Endothelial cell of umbilical vein (primary cell): ENCODE results near the gene LAMTOR4. TPM values are rescaled to one million over a fixed set of nuclear protein-coding genes. Genes with fewer than 3 reads are reported as not detected.
"Not testable (repeated sequence)": the region's sequence is repeated elsewhere in the genome, so short reads cannot be mapped to it uniquely, and the experiment has no call there.

Experiments used
- BruUV-seq: library from RNA; stranded (reverse); fragments of 400-500 nt; replicated peaks from 2 replicates; lab custom pipeline; 2021; lab: Mats Ljungman, UMichigan
- CTCF ChIA-PET: fragments of 300-600, 350-600 bp; sonication (Branson Sonifier 250); formaldehyde crosslinking; loops from one replicate; lab custom pipeline; 2021; ENCODE audit warnings: antibody characterized with exemption, inconsistent platforms; lab: Charles Lee
- POLR2A ChIA-PET: fragments of 300-600, 350-600 bp; sonication (Branson Sonifier 250); formaldehyde crosslinking; loops from one replicate; lab custom pipeline; 2021; ENCODE audit warnings: antibody characterized with exemption, inconsistent platforms; lab: Charles Lee
- DNase-seq: peaks from one replicate; pipeline ENCODE4 v3.0.0-alpha.2; 2011; ENCODE audit warnings: low read depth, low spot score
- FAIRE-seq: peaks from 2 replicates; lab custom pipeline; 2011; peaks lifted over from hg19 to GRCh38; lab: Jason Lieb, UNC
- H2AFZ ChIP-seq: 2 replicates; pipeline ENCODE4 v1.6.0; 2012; ENCODE audit warnings: low read depth, low read length, control low read depth, inconsistent platforms
- H3K27ac ChIP-seq: 2 replicates; pipeline ENCODE4 v1.5.1; 2011; ENCODE audit warnings: low read depth, mild to moderate bottlenecking, control low read depth, low read length, moderate library complexity; ENCODE audit not compliant: insufficient read depth
- H3K27me3 ChIP-seq, 2 experiments: 2 replicates each; pipeline versions ENCODE4 v1.6.0 to v1.6.1; 2011; ENCODE audit warnings: low read length in 2 of 2, mixed read lengths in 1 of 2; ENCODE audit not compliant: control insufficient read depth in 2 of 2, insufficient read depth in 2 of 2
- H3K36me3 ChIP-seq, 2 experiments: 2 replicates in 1 of 2; 3 replicates in 1 of 2; pipeline ENCODE4 v1.5.1; 2011; ENCODE audit warnings: low read length in 2 of 2, mild to moderate bottlenecking in 1 of 2, moderate library complexity in 1 of 2; ENCODE audit not compliant: control insufficient read depth in 2 of 2, insufficient read depth in 2 of 2; ENCODE audit errors: extremely low read depth in 1 of 2
- H3K4me1 ChIP-seq: 3 replicates; pipeline ENCODE4 v1.5.1; 2011; ENCODE audit warnings: mild to moderate bottlenecking, low read length; ENCODE audit not compliant: control insufficient read depth, insufficient read depth; ENCODE audit errors: extremely low read depth
- H3K4me2 ChIP-seq: 2 replicates; pipeline ENCODE4 v1.6.1; 2011; ENCODE audit warnings: low read length, control low read depth, mixed read lengths; ENCODE audit not compliant: insufficient read depth
- H3K4me3 ChIP-seq, 3 experiments: fragments of 200-600 bp in 1 of 3; sonication (generic), shearing (Covaris generic) in 1 of 3; replicated peaks in 1 of 3; 2 replicates each; pipeline ENCODE4 v1.5.1; 2011 to 2016; ENCODE audit warnings: control low read depth in 3 of 3, low read length in 3 of 3, mild to moderate bottlenecking in 2 of 3, inconsistent platforms in 1 of 3, low read depth in 1 of 3, moderate library complexity in 1 of 3; ENCODE audit not compliant: insufficient read depth in 1 of 3
- H3K79me2 ChIP-seq: 2 replicates; pipeline ENCODE4 v1.6.0; 2012; ENCODE audit warnings: low read length, inconsistent platforms; ENCODE audit not compliant: control insufficient read depth, insufficient read depth
- H3K9ac ChIP-seq: replicated peaks from 2 replicates; pipeline ENCODE3; 2011; ENCODE audit warnings: low read length, control low read depth; ENCODE audit not compliant: insufficient read depth; ENCODE audit errors: extremely low read depth
- H3K9me1 ChIP-seq: replicated peaks from 3 replicates; pipeline ENCODE4 v1.6.0; 2011; ENCODE audit warnings: mild to moderate bottlenecking, low read length; ENCODE audit not compliant: control insufficient read depth, insufficient read depth; ENCODE audit errors: extremely low read depth
- H3K9me3 ChIP-seq: replicated peaks from 2 replicates; pipeline ENCODE4 v1.5.1; 2012; ENCODE audit warnings: low read length, inconsistent platforms; ENCODE audit not compliant: control insufficient read depth, insufficient read depth
- H4K20me1 ChIP-seq: replicated peaks from 2 replicates; pipeline ENCODE3; 2011; ENCODE audit warnings: mild to moderate bottlenecking, low read length; ENCODE audit not compliant: control insufficient read depth, insufficient read depth; ENCODE audit errors: extremely low read depth
- MYC ChIP-seq: IDR thresholded peaks from one replicate; pipeline ENCODE4 v1.6.1; 2011; ENCODE audit warnings: mild to moderate bottlenecking, low read depth, low read length
- POLR2A ChIP-seq: IDR thresholded peaks from 2 replicates; pipeline ENCODE4 v1.6.1; 2012; ENCODE audit warnings: low read depth, mild to moderate bottlenecking, control low read depth, low read length
- POLR2AphosphoS5 ChIP-seq: IDR thresholded peaks from 2 replicates; pipeline ENCODE4 v1.6.1; 2012; ENCODE audit warnings: low read depth, mild to moderate bottlenecking, control low read depth, low read length, moderate library complexity; ENCODE audit not compliant: insufficient read depth
- dilution Hi-C: fragments of 300-500 bp; cut with MboI; formaldehyde crosslinking; loops from one replicate; pipeline ENCODE4 v1.15.0; 2019; ENCODE audit warnings: low sequenced_read_pairs; ENCODE audit not compliant: extremely low pct_ligation_motif_present
- intact Hi-C: fragments of 100-400 bp; cut with micrococcal nuclease; formaldehyde crosslinking; loops from one replicate; pipeline ENCODE4 v1.10.0; 2022
- polyA plus RNA-seq, 4 experiments: library from polyadenylated mRNA; depleted of rRNA in 3 of 4; stranded (reverse) in 3 of 4; unstranded in 1 of 4; fragments of >200 nt; gene quantifications; 2 replicates each; pipeline versions ENCODE4 v1.2.1 to v1.2.3, GENCODE V29; 2011 to 2012; ENCODE audit warnings: missing spikeins in 1 of 4
- total RNA-seq: library from RNA; stranded (reverse); gene quantifications from 2 replicates; pipeline ENCODE4 v1.2.3, GENCODE V29; 2021
- TF ChIP-seq, protein P1 (sequence below), 2 donors: IDR thresholded peaks; 1 replicate in 1 of 2; 2 replicates in 1 of 2; pipeline ENCODE4 v1.5.1; 2011; ENCODE audit warnings: low read length in 2 of 2, mild to moderate bottlenecking in 2 of 2, moderate library complexity in 2 of 2, control low read depth in 1 of 2, inconsistent platforms in 1 of 2, low read depth in 1 of 2; ENCODE audit not compliant: insufficient read depth in 1 of 2; ENCODE audit errors: extremely low read depth in 1 of 2
- TF ChIP-seq, protein P2 (sequence below): IDR thresholded peaks from 2 replicates; pipeline ENCODE4 v1.6.1; 2011; ENCODE audit not compliant: insufficient read depth, insufficient read length

The LAMTOR4 gene
- total and polyA plus RNA-seq, 2 donors (not counting 3 experiments of a cell fraction or from before 2014, with no cell fraction given) = 139 to 520 TPM

DNA sequence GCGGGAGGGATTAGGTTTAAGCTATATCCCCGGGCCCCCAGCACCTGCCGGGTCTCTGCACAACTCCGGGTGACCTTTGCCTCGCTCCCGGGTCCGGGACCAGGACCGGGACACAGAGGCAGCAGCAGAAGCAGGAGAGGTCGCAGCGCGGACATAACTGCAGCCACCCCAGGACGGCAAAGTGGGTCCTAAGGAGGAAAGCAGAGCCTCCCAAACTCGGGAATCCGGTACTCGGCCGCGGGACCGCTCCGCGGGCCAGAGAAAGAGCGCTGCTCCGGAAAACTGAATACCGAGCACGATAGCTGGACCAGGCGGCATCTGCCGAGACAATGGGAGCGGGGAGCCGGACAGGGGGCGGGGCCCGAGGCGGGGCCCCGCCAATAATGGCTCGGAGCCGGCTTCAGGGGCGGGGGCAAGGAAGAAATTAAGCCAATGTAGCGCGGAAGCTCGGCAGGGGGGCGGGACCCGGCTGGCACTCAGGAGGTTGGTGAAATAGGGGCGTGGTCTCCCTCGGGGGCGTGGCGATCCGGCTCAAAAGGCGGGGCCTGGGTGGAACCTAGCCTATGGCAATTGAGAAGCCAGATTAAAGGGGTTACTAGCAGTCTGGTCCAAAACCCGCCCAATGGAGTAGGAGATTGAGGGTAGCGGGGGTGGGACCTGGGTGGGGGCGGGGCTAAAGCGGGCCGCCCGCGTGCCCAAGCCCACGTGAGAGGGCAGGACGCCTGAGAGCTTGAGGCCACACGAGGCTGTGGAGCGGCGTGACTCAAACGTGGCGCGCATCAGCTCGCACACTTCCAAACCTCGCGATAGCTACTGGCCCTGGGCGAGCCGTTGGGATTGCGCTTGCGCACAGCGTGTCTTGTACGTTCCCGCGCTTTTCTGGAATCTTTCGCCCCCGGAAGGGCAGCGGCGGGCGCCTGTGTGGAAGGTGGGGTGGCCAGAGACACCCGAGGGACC lies 28.6 kb downstream of the LAMTOR4 start, which contains the start of the genes GPC2 and STAG3:
Gene GPC2, minus strand, starts transcription at position 337 of the 957 bp plus-strand sequence. Its CDS starts 182 bp downstream, at position 155.
Gene STAG3, plus strand, starts transcription at position 874 of the 957 bp plus-strand sequence. CDS start 2,639 bp downstream, outside the sequence.
- Histone ChIP-seq H3K4me1 (peaks cover 5% of the 10 kb centered on the region), H3K27me3 (peaks cover 2 to 5% of the 10 kb centered on the region in 2 experiments), H3K9me3 (no peaks in the 10 kb centered on the region), H3K36me3 (peaks cover 0 to 3% of the 10 kb centered on the region in 2 experiments), H4K20me1 (no peaks in the 10 kb centered on the region), H3K4me3 (peak within 1 kb of the TSS; percentile 76 to 99 (median 91)), H3K9ac (peak within 1 kb of the TSS; percentile 92), H3K27ac (peak within 1 kb of the TSS; percentile 47), H2AFZ (peak within 1 kb of the TSS; percentile 99), H3K79me2 (peaks cover 4% of the 10 kb centered on the region), H3K4me2 (peak within 1 kb of the TSS; percentile 89), H3K9me1 (no peaks in the 10 kb centered on the region)
- DNase-seq (peak; percentile 99), FAIRE-seq (peak; percentile 99)
- ChIA-PET POLR2A (interaction anchor here (0.6 to 0.9 kb wide), 5 partner anchors 11 to 159 kb away, joined by 3 to 5 read pairs (median 3); no protein-coding TSS in a partner anchor), CTCF (interaction anchor here (0.7 to 1.9 kb wide), 4 partner anchors 11 to 14 kb away, joined by 3 to 17 read pairs (median 6); partner anchors contain the start of gene GAL3ST4)
- intact Hi-C loops (loop anchor here (1.0 to 2.0 kb wide), 2 partner anchors 19 to 77 kb away; partner anchors contain the start of genes AP4M1, MCM7 and TRAPPC14), dilution Hi-C loops (no loop called here)
- peak; percentile 69 for TF ChIP-seq MYC
- peak; percentile 60 for TF ChIP-seq POLR2AphosphoS5
- TF ChIP-seq, protein P1, sequence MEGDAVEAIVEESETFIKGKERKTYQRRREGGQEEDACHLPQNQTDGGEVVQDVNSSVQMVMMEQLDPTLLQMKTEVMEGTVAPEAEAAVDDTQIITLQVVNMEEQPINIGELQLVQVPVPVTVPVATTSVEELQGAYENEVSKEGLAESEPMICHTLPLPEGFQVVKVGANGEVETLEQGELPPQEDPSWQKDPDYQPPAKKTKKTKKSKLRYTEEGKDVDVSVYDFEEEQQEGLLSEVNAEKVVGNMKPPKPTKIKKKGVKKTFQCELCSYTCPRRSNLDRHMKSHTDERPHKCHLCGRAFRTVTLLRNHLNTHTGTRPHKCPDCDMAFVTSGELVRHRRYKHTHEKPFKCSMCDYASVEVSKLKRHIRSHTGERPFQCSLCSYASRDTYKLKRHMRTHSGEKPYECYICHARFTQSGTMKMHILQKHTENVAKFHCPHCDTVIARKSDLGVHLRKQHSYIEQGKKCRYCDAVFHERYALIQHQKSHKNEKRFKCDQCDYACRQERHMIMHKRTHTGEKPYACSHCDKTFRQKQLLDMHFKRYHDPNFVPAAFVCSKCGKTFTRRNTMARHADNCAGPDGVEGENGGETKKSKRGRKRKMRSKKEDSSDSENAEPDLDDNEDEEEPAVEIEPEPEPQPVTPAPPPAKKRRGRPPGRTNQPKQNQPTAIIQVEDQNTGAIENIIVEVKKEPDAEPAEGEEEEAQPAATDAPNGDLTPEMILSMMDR (IDR thresholded peaks at IDR 0.05; ENCODE audit: extremely low read depth in 1 of 2, insufficient read depth in 1 of 2, low read depth in 1 of 2, low read length in 2 of 2) = no peak
- TF ChIP-seq, protein P2, sequence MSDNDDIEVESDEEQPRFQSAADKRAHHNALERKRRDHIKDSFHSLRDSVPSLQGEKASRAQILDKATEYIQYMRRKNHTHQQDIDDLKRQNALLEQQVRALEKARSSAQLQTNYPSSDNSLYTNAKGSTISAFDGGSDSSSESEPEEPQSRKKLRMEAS = peak; percentile 92
- peak; percentile 85 for TF ChIP-seq POLR2A
- BruUV-seq = no TSS peak

DNA sequence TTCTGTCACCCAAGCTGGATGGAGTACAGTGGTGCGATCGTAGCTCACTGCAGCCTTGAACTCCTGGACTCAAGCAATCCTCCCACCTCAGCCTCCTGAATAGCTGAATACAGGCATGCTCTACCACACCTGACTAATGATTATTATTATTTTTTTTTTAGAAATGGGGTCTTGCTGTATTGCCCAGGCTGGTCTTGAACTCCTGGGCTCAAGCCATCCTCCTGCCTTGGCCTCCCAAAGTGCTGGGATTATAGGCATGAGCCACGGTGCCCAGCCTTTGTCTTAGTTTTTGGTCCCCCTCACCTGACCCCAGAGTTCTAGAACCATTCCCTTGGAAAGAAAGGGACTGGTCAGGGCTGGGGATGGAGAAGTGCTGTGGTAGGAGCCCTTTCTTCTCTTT lies 31.4 kb downstream of the LAMTOR4 start:
- H3K4me1 ChIP-seq, H3K4me2 ChIP-seq, H3K9me1 ChIP-seq, dilution Hi-C loops, BruUV-seq, H3K36me3 ChIP-seq, H3K27ac ChIP-seq, DNase-seq, H3K27me3 ChIP-seq, H2AFZ ChIP-seq, H3K4me3 ChIP-seq, H3K9me3 ChIP-seq, H4K20me1 ChIP-seq, intact Hi-C loops, POLR2A ChIA-PET, FAIRE-seq, CTCF ChIA-PET, H3K9ac ChIP-seq, H3K79me2 ChIP-seq: not testable (repeated sequence)

DNA sequence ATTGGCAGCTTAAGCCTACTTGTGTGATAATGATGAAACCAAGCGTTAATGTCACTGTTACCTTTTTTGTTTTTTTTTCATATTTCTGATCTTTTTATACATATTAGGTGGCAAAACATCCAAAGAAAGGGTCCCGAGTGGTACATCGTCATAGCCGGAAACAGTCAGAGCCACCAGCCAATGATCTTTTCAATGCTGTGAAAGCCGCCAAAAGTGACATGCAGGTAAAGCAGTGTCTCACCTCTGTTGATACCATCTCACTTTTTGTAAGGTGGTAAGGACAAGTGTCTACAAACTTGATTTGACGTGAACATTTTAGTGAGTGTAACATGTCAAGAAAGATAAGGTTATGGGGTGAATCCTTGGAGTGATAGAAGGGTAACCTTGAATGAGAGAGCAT lies 33.9 kb downstream of the LAMTOR4 start:
- dilution Hi-C loops, H3K27me3 ChIP-seq, H3K36me3 ChIP-seq, H3K4me2 ChIP-seq, H3K27ac ChIP-seq, H3K9ac ChIP-seq, BruUV-seq, DNase-seq, H3K9me3 ChIP-seq, H3K9me1 ChIP-seq, H4K20me1 ChIP-seq, POLR2A ChIA-PET, H3K4me3 ChIP-seq, H2AFZ ChIP-seq, H3K4me1 ChIP-seq, intact Hi-C loops, H3K79me2 ChIP-seq: not testable (repeated sequence)
- CTCF ChIA-PET = interaction anchor here (0.9 kb wide), 1 partner anchor 11 kb away, joined by 3 read pairs; no protein-coding TSS in a partner anchor
- FAIRE-seq = peak; percentile 35
